Measurements from ENCODE around the gene ATP1B3. TPM values are rescaled to one million over a fixed set of nuclear protein-coding genes. Genes with fewer than 3 reads are reported as not detected.
A peak's percentile ranks its signal among the peaks of the same experiment; 100 is the strongest.

The ATP1B3 gene
- polyA plus RNA-seq, 1 of the 3 experiments (the other 2 are of a cell fraction), result 86.3 TPM

- H3K9me2 ChIP-seq, result no peaks in the 10 kb centered on the region
- no peaks in the 10 kb centered on the region for H3K4me1 ChIP-seq (ENCODE audit: control insufficient read depth in 1 of 2, insufficient read depth in 2 of 2, low read depth in 1 of 2, low read length in 1 of 2)
- no peaks in the 10 kb centered on the region for H3K27me3 ChIP-seq (ENCODE audit: insufficient read depth)
- ChIA-PET CTCF (interaction anchor here (1.1 to 1.6 kb wide), 2 partner anchors 17 to 30 kb away, joined by 3 to 6 read pairs; no protein-coding TSS in a partner anchor), POLR2A (no interaction called here)
- TF ChIP-seq RAD21 (IDR thresholded peaks at IDR 0.05; ENCODE audit: low read length) (0 out of 2 replicates have a peak, but pooled peaks have one; percentile 12), PBX3 (IDR thresholded peaks at IDR 0.05) (no peak), GATA2 (CRISPR knock-in tag; IDR thresholded peaks at IDR 0.05) (no peak), NRF1 (IDR thresholded peaks at IDR 0.05; ENCODE audit: low read depth, low read length) (no peak), CTCF (IDR thresholded peaks at IDR 0.05) (0 out of 2 replicates have a peak, but pooled peaks have one; percentile 12), RCOR1 (IDR thresholded peaks at IDR 0.05; ENCODE audit: low read length) (no peak), TEAD4 (IDR thresholded peaks at IDR 0.05; ENCODE audit: borderline replicate concordance, insufficient read depth) (no peak), POLR2AphosphoS5 (IDR thresholded peaks at IDR 0.05; ENCODE audit: low read depth, low read length) (no peak), MAX (IDR thresholded peaks at IDR 0.05; ENCODE audit: low read depth) (no peak)
- TF ChIP-seq, protein P1, sequence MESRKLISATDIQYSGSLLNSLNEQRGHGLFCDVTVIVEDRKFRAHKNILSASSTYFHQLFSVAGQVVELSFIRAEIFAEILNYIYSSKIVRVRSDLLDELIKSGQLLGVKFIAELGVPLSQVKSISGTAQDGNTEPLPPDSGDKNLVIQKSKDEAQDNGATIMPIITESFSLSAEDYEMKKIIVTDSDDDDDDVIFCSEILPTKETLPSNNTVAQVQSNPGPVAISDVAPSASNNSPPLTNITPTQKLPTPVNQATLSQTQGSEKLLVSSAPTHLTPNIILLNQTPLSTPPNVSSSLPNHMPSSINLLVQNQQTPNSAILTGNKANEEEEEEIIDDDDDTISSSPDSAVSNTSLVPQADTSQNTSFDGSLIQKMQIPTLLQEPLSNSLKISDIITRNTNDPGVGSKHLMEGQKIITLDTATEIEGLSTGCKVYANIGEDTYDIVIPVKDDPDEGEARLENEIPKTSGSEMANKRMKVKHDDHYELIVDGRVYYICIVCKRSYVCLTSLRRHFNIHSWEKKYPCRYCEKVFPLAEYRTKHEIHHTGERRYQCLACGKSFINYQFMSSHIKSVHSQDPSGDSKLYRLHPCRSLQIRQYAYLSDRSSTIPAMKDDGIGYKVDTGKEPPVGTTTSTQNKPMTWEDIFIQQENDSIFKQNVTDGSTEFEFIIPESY (IDR thresholded peaks at IDR 0.05; ENCODE audit: borderline replicate concordance, low read depth), result no peak
- no peaks in the 10 kb centered on the region for H3K36me3 ChIP-seq (replicated peaks in 1 of 2; ENCODE audit: control insufficient read depth in 1 of 2, insufficient read depth in 2 of 2, low read length in 1 of 2)
- H3K27ac ChIP-seq (ENCODE audit: low read depth in 2 of 2, low read length in 1 of 2), result no peak overlapping the region
- H3K9me3 ChIP-seq, result no peaks in the 10 kb centered on the region
- H3F3A ChIP-seq (replicated peaks; ENCODE audit: insufficient read depth), result peaks cover 5% of the 10 kb centered on the region
- no peak overlapping the region for H3K9ac ChIP-seq
- H3K79me2 ChIP-seq (ENCODE audit: insufficient read depth), result no peaks in the 10 kb centered on the region
- 85% methylated on average over 5 of the region's 5 CpGs for WGBS (ENCODE audit: low lambda C conversion rate)
- H4K20me1 ChIP-seq (ENCODE audit: insufficient read depth), result no peaks in the 10 kb centered on the region
- DNase-seq, result no peak
- no peak overlapping the region for H3K4me2 ChIP-seq
- no peak overlapping the region for H3K4me3 ChIP-seq (ENCODE audit: low read depth in 2 of 2, low read length in 1 of 2)
- 0 out of 2 replicates have a peak overlapping the region, but pooled peaks have one; percentile 46 for H2AFZ ChIP-seq (ENCODE audit: low read depth)
Observed at GRCh38 chr3:141845407-141846049, 30.9 kb upstream of the ATP1B3 start.

DNA sequence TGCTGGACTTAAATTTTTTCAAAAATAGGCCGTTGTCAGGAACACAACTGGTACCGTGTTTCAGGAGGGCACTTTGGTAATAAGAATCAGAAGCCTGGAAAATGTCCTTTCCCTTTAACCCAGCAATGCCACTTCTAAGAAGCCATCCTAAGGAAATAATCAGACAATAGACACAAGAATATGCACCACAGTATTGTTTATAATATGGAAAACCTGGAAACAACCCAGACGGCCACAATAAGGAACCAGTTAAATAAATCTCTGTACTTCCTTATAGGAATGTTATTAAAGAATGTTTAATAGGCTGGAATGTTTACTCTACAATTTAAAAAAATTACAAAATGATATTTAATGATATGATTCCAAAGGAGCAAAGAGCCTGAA lies 30.4 kb upstream of the ATP1B3 start:
- 62% methylated on average over 3 of the region's 3 CpGs for WGBS (ENCODE audit: low lambda C conversion rate)
- POLR2A ChIA-PET, result no interaction called here
- no peaks in the 10 kb centered on the region for H3K4me1 ChIP-seq (ENCODE audit: control insufficient read depth in 1 of 2, insufficient read depth in 2 of 2, low read depth in 1 of 2, low read length in 1 of 2)
- no peaks in the 10 kb centered on the region for H4K20me1 ChIP-seq (ENCODE audit: insufficient read depth)
- no peak for DNase-seq
- TF ChIP-seq RCOR1 (IDR thresholded peaks at IDR 0.05; ENCODE audit: low read length) (no peak), USF2 (IDR thresholded peaks at IDR 0.05; ENCODE audit: borderline replicate concordance, low read depth, low read length) (no peak), RXRA (IDR thresholded peaks at IDR 0.05; ENCODE audit: borderline replicate concordance, low read depth) (no peak), SIN3A (IDR thresholded peaks at IDR 0.05; ENCODE audit: borderline replicate concordance, low read depth, low read length) (no peak), MEF2A (IDR thresholded peaks at IDR 0.05; ENCODE audit: borderline replicate concordance, low read depth) (no peak), SMC3 (IDR thresholded peaks at IDR 0.05; ENCODE audit: low read depth, low read length) (no peak), FOXM1 (IDR thresholded peaks at IDR 0.05; ENCODE audit: low read depth) (no peak), TEAD4 (IDR thresholded peaks at IDR 0.05; ENCODE audit: borderline replicate concordance, insufficient read depth) (no peak), TCF12 (IDR thresholded peaks at IDR 0.05) (no peak), RFX5 (IDR thresholded peaks at IDR 0.05; ENCODE audit: low read length) (no peak)
- no peaks in the 10 kb centered on the region for H3K9me2 ChIP-seq
- no peaks in the 10 kb centered on the region for H3K27me3 ChIP-seq (ENCODE audit: insufficient read depth)
- H2AFZ ChIP-seq (ENCODE audit: low read depth), result 0 out of 2 replicates have a peak overlapping the region, but pooled peaks have one; percentile 46
- no peak overlapping the region for H3K9ac ChIP-seq
- no peaks in the 10 kb centered on the region for H3K9me3 ChIP-seq
- no peak overlapping the region for H3K27ac ChIP-seq (ENCODE audit: low read depth in 2 of 2, low read length in 1 of 2)
- H3K79me2 ChIP-seq (ENCODE audit: insufficient read depth), result no peaks in the 10 kb centered on the region
- CTCF ChIA-PET, result interaction anchor here (1.6 kb wide), 1 partner anchor 29 kb away, joined by 6 read pairs; no protein-coding TSS in a partner anchor
- H3K4me3 ChIP-seq (ENCODE audit: low read depth in 2 of 2, low read length in 1 of 2), result no peak overlapping the region
- no peaks in the 10 kb centered on the region for H3K36me3 ChIP-seq (replicated peaks in 1 of 2; ENCODE audit: control insufficient read depth in 1 of 2, insufficient read depth in 2 of 2, low read length in 1 of 2)
- H3K4me2 ChIP-seq, result no peak overlapping the region
- peaks cover under 1% of the 10 kb centered on the region for H3F3A ChIP-seq (replicated peaks; ENCODE audit: insufficient read depth)

Data from SK-N-SH (cell line).